ENCODE results near the gene ZNF77. TPM values are rescaled to one million over a fixed set of nuclear protein-coding genes. Genes with fewer than 3 reads are reported as not detected.

ZNF77 gene
- total RNA-seq, 6 experiments from 2014 or later = 1.1 to 1.5 (median 1.3) TPM

- H3K4me3 ChIP-seq = no peak overlapping the region
- no peaks in the 10 kb centered on the region for H3K9me3 ChIP-seq
- TF ChIP-seq POLR2A (IDR thresholded peaks at IDR 0.05) = no peak
- no peak for TF ChIP-seq CTCF (IDR thresholded peaks at IDR 0.05)
- H3K36me3 ChIP-seq = no peaks in the 10 kb centered on the region
- intact Hi-C loops (cut with DNase I) = no loop called here
- no peak overlapping the region for H3K27ac ChIP-seq
- no peaks in the 10 kb centered on the region for H3K27me3 ChIP-seq
- peaks cover 0 to 5% (median 0%) of the 10 kb centered on the region in 4 donors for H3K4me1 ChIP-seq
- no peak for ATAC-seq
- DNase-seq = no peak
- whole genome bisulfite sequencing (ENCODE audit: insufficient coverage, low coverage, low lambda C conversion rate, missing lambda C conversion rate) = 100% methylated on average over 3 of the region's 3 CpGs
These were observed 43.8 kb upstream of the ZNF77 start for GRCh38 chr19:2988568-2988967.

DNA sequence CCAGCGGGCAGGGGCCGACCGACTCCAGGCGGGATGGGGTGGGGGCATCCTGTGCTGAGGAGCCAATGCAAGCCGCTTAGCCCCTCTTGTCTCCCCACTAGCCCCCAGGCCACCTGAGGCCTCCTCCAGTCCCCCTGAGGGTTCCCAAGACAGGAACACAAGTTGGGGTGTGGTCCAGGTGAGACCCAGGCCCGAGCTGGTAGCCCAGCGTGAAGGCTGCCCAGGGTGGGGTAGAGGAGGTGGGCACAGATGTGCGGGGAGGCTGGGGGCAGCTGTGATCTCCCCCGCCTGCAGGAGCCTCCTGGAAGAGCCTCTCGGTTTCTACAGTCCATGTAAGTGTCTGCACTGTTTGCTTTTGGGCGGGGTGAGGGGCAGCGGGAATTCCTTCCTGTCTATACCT is 43.0 kb upstream of the ZNF77 start:
- H3K9me3 ChIP-seq = no peaks in the 10 kb centered on the region
- no peaks in the 10 kb centered on the region for H3K36me3 ChIP-seq
- intact Hi-C loops (cut with DNase I) = no loop called here
- no peak for DNase-seq
- H3K27ac ChIP-seq = no peak overlapping the region
- H3K4me1 ChIP-seq = peaks cover 0 to 9% (median 0%) of the 10 kb centered on the region in 4 donors
- TF ChIP-seq POLR2A (IDR thresholded peaks at IDR 0.05) = no peak
- TF ChIP-seq CTCF (IDR thresholded peaks at IDR 0.05) = no peak
- ATAC-seq = no peak
- no peak overlapping the region for H3K4me3 ChIP-seq
- H3K27me3 ChIP-seq = no peaks in the 10 kb centered on the region
- 100% methylated on average over 2 of the region's 12 CpGs for WGBS (ENCODE audit: insufficient coverage, low coverage, low lambda C conversion rate, missing lambda C conversion rate)

DNA sequence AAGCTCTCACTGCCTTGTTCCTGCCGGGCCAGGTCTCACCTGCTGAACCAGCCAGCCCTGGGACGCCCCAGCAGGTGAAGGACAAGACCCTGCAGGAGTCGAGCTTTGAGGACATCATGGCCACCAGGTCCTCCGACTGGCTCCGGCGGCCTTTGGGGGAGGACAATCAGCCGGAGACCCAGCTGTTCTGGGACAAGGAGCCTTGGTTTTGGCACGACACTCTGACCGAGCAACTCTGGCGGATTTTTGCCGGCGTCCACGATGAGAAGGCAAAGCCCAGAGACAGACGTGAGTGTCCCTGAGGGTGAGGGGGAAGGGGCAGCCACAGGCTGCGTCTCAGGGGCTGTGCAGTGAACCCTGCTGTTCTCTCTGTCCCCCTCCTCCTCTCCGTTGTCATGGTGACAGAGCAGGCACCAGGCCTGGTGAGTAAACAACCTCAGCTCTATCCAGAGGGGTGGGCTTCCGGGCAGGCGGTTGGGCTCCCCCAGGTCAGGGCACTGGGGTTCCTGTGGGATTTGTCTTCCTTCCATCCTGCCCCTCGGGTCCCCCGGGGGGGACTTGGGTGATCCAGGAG is 42.3 kb upstream of the ZNF77 start:
- WGBS (ENCODE audit: insufficient coverage, low coverage, low lambda C conversion rate, missing lambda C conversion rate) = 24% methylated on average over 2 of the region's 20 CpGs
- no peak overlapping the region for H3K4me3 ChIP-seq
- no peak for TF ChIP-seq CTCF (IDR thresholded peaks at IDR 0.05)
- no peaks in the 10 kb centered on the region for H3K27me3 ChIP-seq
- no peaks in the 10 kb centered on the region for H3K9me3 ChIP-seq
- no peaks in the 10 kb centered on the region for H3K36me3 ChIP-seq
- intact Hi-C loops (cut with DNase I) = no loop called here
- no peak overlapping the region for H3K27ac ChIP-seq
- no peak for DNase-seq
- peaks cover 0 to 13% (median 0%) of the 10 kb centered on the region in 4 donors for H3K4me1 ChIP-seq
- no peak for ATAC-seq

DNA sequence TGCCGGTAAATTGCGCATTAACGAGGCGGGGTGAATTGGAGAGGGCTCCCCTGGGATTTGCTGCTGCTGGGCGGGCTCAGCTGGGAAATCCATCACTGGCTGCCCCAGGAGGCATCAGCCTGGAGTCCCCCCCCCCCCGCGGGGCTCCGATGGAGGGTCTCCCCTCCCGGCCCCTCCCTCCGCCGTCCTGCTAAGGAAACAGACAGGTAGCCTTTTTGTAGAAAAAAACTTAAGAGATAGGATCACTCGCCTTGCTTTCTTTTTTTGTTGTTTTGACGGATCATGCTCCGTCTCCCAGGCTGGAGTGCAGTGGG is 39.4 kb upstream of the ZNF77 start:
- intact Hi-C loops (cut with DNase I) = no loop called here
- peaks cover 0 to 13% (median 0%) of the 10 kb centered on the region in 4 donors for H3K4me1 ChIP-seq
- H3K4me3 ChIP-seq = peak overlapping the region in 2 of 3 donors; percentile 25 to 29
- no peaks in the 10 kb centered on the region for H3K36me3 ChIP-seq
- ATAC-seq (no peak), DNase-seq (no peak)
- WGBS (ENCODE audit: insufficient coverage, low coverage, low lambda C conversion rate, missing lambda C conversion rate) = 12% methylated on average over 12 of the region's 14 CpGs
- no peak overlapping the region for H3K27ac ChIP-seq
- H3K27me3 ChIP-seq = no peaks in the 10 kb centered on the region
- TF ChIP-seq CTCF (IDR thresholded peaks at IDR 0.05) = no peak
- no peaks in the 10 kb centered on the region for H3K9me3 ChIP-seq
